Ovary (tissue), 9 donors: ENCODE results near the gene GAK. TPM values are rescaled to one million over a fixed set of nuclear protein-coding genes. Genes with fewer than 3 reads are reported as not detected.

Experiments
- DNase-seq, 5 donors: peaks; one replicate each; pipeline ENCODE4 v3.0.0-alpha.2; 2019 to 2020
- H3K27ac ChIP-seq, 2 donors: fragments of 200-600 bp; one replicate each; pipeline versions ENCODE4 v1.5.1 to v1.8.0; 2019 to 2022
- H3K27me3 ChIP-seq: fragments of 200-600 bp; one replicate; pipeline ENCODE4 v1.8.0; 2022
- H3K36me3 ChIP-seq: fragments of 200-600 bp; sonication (generic); one replicate; pipeline ENCODE4 v1.5.1; 2019
- H3K4me1 ChIP-seq: one replicate; pipeline ENCODE4 v1.8.1; 2013; ENCODE audit warnings: mild to moderate bottlenecking, moderate library complexity; ENCODE audit not compliant: insufficient read depth
- H3K4me3 ChIP-seq: fragments of 200-600 bp; sonication (generic); one replicate; pipeline ENCODE4 v1.5.1; 2017
- H3K9me3 ChIP-seq, 2 donors: fragments of 200-600 bp in 1 of 2; sonication (generic) in 1 of 2; one replicate each; pipeline versions ENCODE4 v1.5.1 to v1.8.1; 2013 to 2019; ENCODE audit warnings: mild to moderate bottlenecking in 1 of 2, moderate library complexity in 1 of 2
- EP300 ChIP-seq: sonication (generic); formaldehyde crosslinking; IDR thresholded peaks from one replicate; pipeline ENCODE4 v1.6.1; 2017; ENCODE audit warnings: antibody characterized with exemption
- POLR2A ChIP-seq: fragments of 450-650 bp; IDR thresholded peaks from one replicate; pipeline ENCODE4 v1.6.1; 2017; ENCODE audit warnings: antibody characterized with exemption, mild to moderate bottlenecking, moderate library complexity
- WGBS, 3 donors: extraction: QIAGEN DNeasy Blood & Tissue Kit in 1 of 3; methylation state at CpG; one replicate each; pipeline versions ENCODE4 v1.1.5 to v1.1.7; 2013 to 2017; 5-methylcytosine and 5-hydroxymethylcytosine counted together
- intact Hi-C, 4 donors: fragments of 100-400 bp; cut with DNase I; formaldehyde crosslinking; loops; one replicate each; pipeline versions ENCODE4 v1.11.0 to v1.15.1; 2022 to 2023
- polyA plus RNA-seq, 2 donors: library from polyadenylated mRNA; stranded (reverse); fragments of 200-250 nt in 1 of 2; fragments of 350-450 nt in 1 of 2; fragmentation: Illumina TruSeq in 1 of 2; extraction: RNeasy Lipid Tissue Mini Kit (QIAGEN cat#74804) in 1 of 2; gene quantifications; one replicate each; pipeline ENCODE4 v1.2.3, GENCODE V29; 2013 to 2014
- total RNA-seq, 7 donors: library from RNA; depleted of rRNA in 2 of 7; stranded (reverse); fragments of >200 nt in 2 of 7; fragmentation: NEBNext Ultra II Directional in 3 of 7; extraction: Animal tissue kit (Norgen Biotek cat#: 25700) in 3 of 7; gene quantifications; one replicate each; pipeline versions ENCODE4 v1.1.0 to v1.2.4, GENCODE V29; 2016 to 2023
- TF ChIP-seq, protein P1 (sequence below), 3 donors: fragments of 450-650 bp in 2 of 3; fragments of 200-600 bp in 1 of 3; IDR thresholded peaks; one replicate each; pipeline versions ENCODE4 v1.5.1 to v1.8.0; 2016 to 2022; ENCODE audit warnings: antibody characterized with exemption in 3 of 3, mild to moderate bottlenecking in 1 of 3
- donor health status: DM: no; HTN: no; CAD: no; lungs with moderate emphysema.
- donor health status: DM: no; HTN: no; CAD: no.
- donor health status: Bipolar disorder and iron deficiency.
- donor health status: DM: yes; HTN: yes; CAD: no.
- donor health status: DM: no; HTN: no; CAD: no.
- donor health status: DM: yes; HTN: yes; CAD: no.

The GAK gene
- total and polyA plus RNA-seq, 9 donors = 30.7 to 95.4 (median 70.4) TPM

DNA sequence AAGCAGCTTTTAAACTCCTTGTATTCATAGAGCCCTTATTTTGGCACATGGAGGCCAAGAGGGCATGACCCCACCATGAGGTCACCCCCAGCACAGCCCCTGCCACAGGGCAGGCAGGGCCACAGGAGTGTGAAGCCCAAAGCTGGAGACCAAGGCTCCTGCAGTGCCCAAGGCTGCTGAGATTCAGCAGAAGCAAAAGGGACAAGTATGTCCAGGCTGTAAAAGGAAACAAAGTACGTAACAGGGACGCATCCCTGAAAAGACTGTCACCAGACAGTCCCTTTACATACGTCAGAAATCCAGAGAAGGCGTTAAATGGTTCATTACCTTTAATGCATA is 18.9 kb downstream of the GAK start:
- no peaks in the 10 kb centered on the region for H3K9me3 ChIP-seq
- peak in 1 of 5 donors; percentile 27 for DNase-seq
- H3K4me3 ChIP-seq = no peak overlapping the region
- TF ChIP-seq POLR2A = no peak
- no peak for TF ChIP-seq EP300
- TF ChIP-seq, protein P1, sequence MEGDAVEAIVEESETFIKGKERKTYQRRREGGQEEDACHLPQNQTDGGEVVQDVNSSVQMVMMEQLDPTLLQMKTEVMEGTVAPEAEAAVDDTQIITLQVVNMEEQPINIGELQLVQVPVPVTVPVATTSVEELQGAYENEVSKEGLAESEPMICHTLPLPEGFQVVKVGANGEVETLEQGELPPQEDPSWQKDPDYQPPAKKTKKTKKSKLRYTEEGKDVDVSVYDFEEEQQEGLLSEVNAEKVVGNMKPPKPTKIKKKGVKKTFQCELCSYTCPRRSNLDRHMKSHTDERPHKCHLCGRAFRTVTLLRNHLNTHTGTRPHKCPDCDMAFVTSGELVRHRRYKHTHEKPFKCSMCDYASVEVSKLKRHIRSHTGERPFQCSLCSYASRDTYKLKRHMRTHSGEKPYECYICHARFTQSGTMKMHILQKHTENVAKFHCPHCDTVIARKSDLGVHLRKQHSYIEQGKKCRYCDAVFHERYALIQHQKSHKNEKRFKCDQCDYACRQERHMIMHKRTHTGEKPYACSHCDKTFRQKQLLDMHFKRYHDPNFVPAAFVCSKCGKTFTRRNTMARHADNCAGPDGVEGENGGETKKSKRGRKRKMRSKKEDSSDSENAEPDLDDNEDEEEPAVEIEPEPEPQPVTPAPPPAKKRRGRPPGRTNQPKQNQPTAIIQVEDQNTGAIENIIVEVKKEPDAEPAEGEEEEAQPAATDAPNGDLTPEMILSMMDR (IDR thresholded peaks at IDR 0.05) = no peak
- intact Hi-C loops = no loop called here
- no peak overlapping the region for H3K27ac ChIP-seq
- H3K36me3 ChIP-seq = no peaks in the 10 kb centered on the region
- H3K27me3 ChIP-seq = no peaks in the 10 kb centered on the region
- WGBS, 3 donors = 73 to 90% (median 81%) methylated on average over 4 of the region's 4 CpGs
- H3K4me1 ChIP-seq = peaks cover 16% of the 10 kb centered on the region

DNA sequence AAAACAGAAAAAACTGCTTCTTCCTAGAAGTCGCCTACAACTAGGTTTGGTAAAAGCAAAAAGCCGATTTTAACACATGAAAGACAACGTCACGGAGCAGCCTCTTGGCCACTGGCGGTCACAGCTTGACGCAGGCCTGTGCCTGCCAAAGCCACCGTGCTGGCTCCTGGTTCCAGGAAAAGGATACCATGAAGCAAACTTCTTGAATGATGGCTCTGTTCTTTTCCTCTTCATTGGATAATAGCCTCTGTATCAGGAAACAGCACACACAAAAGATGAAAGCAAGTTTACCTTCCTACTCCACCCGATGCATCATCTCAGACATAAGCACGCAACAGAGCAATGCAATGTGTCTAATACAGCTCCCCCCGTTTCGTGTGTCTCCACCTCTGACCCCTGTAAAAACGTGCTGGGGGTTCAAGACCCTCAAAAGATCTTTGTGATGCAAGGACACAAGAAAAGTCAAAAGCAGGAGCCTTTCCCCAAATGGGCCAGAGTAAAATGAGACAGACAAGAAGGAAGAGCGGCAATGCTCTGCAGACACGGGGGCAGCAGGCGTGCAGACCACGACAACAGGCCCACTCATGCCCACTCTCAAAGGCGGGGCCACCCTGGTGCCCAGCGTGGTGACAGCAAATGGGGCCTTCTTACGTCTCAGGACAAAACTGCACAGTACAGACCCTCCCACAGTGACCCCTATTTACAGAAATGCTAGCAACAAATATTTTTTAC is 19.4 kb downstream of the GAK start:
- Histone ChIP-seq H3K4me1 (peaks cover 16% of the 10 kb centered on the region), H3K27ac (no peak overlapping the region), H3K4me3 (no peak overlapping the region), H3K36me3 (no peaks in the 10 kb centered on the region), H3K27me3 (no peaks in the 10 kb centered on the region), H3K9me3 (no peaks in the 10 kb centered on the region)
- intact Hi-C loops = no loop called here
- peak in 1 of 5 donors; percentile 25 for DNase-seq
- 74 to 78% (median 77%) methylated on average over 19 of the region's 19 CpGs for WGBS, 3 donors
- TF ChIP-seq, protein P1 (IDR thresholded peaks at IDR 0.05) = no peak
- TF ChIP-seq EP300 = no peak
- TF ChIP-seq POLR2A = no peak

DNA sequence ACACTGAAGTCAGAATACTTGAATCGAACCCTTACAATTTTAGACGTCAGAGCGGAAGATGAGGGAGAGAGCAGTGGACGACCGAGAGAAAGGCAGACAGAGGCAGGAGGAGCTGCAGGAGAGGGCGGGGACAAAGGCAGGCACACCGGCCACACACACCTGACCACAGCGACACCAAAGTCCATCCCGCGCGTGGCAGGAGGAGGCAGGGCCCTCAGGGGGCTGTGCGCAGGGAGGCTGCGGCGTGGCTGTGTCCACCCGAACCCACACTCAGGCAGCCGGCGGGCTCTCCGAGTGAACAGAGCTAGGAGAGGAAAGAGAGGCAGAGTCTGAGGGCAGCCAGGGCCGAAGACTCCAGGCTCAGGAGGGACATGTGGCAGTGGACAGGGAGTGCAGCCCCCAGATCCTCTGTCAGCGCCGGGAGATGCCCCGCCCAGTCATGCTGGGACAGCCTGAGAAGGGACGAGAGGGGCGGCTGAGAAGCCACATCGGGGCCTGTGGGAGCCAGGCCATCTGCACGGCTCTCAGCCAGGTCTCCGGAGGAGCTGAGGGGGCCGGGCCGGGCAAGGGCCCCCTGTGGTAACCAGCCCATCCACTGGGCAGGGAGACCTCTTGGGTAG is 20.1 kb downstream of the GAK start:
- Histone ChIP-seq H3K36me3 (no peaks in the 10 kb centered on the region), H3K27ac (no peak overlapping the region)
- peak in 1 of 5 donors; percentile 28 for DNase-seq

DNA sequence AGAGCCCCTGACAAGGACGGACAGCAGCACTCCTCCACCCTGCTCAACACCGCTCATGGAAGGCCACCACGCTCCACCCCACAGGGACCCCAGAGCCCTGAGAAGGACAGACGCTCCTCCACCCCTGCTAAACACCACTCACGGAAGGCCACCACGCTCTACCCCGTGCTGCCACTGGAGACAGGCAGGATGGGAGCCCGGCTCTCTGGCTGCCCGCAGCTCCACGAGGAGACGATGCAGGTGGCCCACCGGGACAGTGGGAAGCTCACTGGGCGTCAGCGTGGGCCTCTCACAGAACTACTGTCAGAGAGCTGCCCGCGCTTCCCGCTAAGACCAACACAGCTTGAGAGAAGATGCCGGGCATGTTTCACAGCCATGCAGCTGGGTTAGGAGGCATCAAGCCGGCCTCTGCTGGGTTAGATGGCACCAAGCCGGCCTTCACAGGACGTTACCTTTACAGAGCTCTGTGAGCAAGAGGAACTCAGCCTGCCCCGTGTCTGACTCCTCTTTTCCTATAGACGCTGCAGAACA is 20.8 kb downstream of the GAK start:
- 90 to 94% (median 91%) methylated on average over 23 of the region's 23 CpGs for WGBS, 3 donors
- peak in 2 of 5 donors; percentile 11 to 21 for DNase-seq
- peaks cover 16% of the 10 kb centered on the region for H3K4me1 ChIP-seq
- no peak overlapping the region for H3K27ac ChIP-seq
- no peaks in the 10 kb centered on the region for H3K36me3 ChIP-seq
- no peaks in the 10 kb centered on the region for H3K27me3 ChIP-seq
- no peaks in the 10 kb centered on the region for H3K9me3 ChIP-seq
- intact Hi-C loops = no loop called here
- no peak overlapping the region for H3K4me3 ChIP-seq
- TF ChIP-seq, protein P1 (IDR thresholded peaks at IDR 0.05) = no peak
- TF ChIP-seq POLR2A (no peak), EP300 (no peak)

More for the DNA sequence above, 20.1 kb downstream of the GAK start:
- Histone ChIP-seq H3K27me3 (no peaks in the 10 kb centered on the region), H3K4me3 (no peak overlapping the region), H3K9me3 (no peaks in the 10 kb centered on the region), H3K4me1 (peaks cover 16% of the 10 kb centered on the region)
- 86 to 89% (median 89%) methylated on average over 28 to 29 of the region's 29 CpGs for WGBS, 3 donors
- intact Hi-C loops = no loop called here
- TF ChIP-seq EP300 = no peak
- TF ChIP-seq POLR2A = no peak
- TF ChIP-seq, protein P1 (IDR thresholded peaks at IDR 0.05) = no peak
